GM12892 (cell line): ENCODE measurements around the gene NFYC.

Source experiments
- POLR2A ChIP-seq: IDR thresholded peaks from 2 replicates; pipeline ENCODE4 v1.6.1; 2011; ENCODE audit warnings: low read depth, low read length, control low read depth
- POLR2AphosphoS5 ChIP-seq: IDR thresholded peaks from 2 replicates; pipeline ENCODE4 v1.6.1; 2011; ENCODE audit warnings: low read depth, low read length, control low read depth

DNA sequence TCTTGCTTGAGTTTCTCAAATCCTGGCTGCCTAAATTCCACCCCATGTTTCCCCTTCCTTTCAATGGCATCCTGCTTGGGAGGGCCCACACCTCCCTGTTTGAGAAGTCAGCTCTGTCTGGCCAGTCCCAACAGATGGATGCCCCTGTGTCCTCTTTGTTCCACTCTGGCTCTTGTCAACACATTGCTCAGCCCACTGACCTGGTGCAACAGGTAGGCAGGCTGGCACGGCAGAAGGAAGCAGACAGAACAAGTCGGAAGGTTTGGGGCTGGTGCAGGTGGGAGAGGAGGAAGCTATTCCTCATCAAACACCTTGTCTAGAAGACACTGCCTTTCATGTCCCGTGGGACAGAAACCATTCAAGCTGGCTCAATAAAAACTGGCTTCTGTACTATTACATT is 114.7 kb downstream of the NFYC start:
- TF ChIP-seq POLR2A = no peak
- TF ChIP-seq POLR2AphosphoS5 = no peak
